T-cell (primary cell): ENCODE results near the gene STAC3. TPM values are rescaled to one million over a fixed set of nuclear protein-coding genes. Genes with fewer than 3 reads are reported as not detected.

Source experiments
- ATAC-seq, 4 experiments: fragments of 200-7000 bp in 3 of 4; fragments of 150-1000 bp in 1 of 4; cut with Tn5 transposase; replicated peaks in 1 of 4; 1 replicate in 3 of 4; 2 replicates in 1 of 4; pipeline ENCODE4 v1.10.0; 2021; ENCODE audit warnings: moderate library complexity in 3 of 4, mild to moderate bottlenecking in 2 of 4, moderate number of reproducible peaks in 1 of 4
- CTCF ChIA-PET, 2 donors: fragments of 300-600 bp; sonication (Branson Sonifier 250); formaldehyde crosslinking; loops; one replicate each; lab custom pipeline; 2022; ENCODE audit warnings: antibody characterized with exemption in 2 of 2; lab: Charles Lee
- POLR2A ChIA-PET, 2 donors: fragments of 300-600 bp; sonication (Branson Sonifier 250); formaldehyde crosslinking; loops; one replicate each; lab custom pipeline; 2022; ENCODE audit warnings: antibody characterized with exemption in 2 of 2; lab: Charles Lee
- DNase-seq, 35 experiments: peaks; one replicate each; pipeline versions ENCODE4 v3.0.0 to v3.0.0-alpha.2; 2013 to 2023
- H3K27ac ChIP-seq: one replicate; pipeline ENCODE4 v1.5.1; 2013; ENCODE audit warnings: low read length
- H3K27me3 ChIP-seq, 2 experiments: replicated peaks in 1 of 2; 1 replicate in 1 of 2; 2 replicates in 1 of 2; pipeline versions ENCODE4 v1.6.1 to v1.7.0; 2013; ENCODE audit warnings: low read length in 1 of 2, mixed read lengths in 1 of 2; ENCODE audit not compliant: control insufficient read depth in 2 of 2, insufficient read depth in 2 of 2; ENCODE audit errors: extremely low read depth in 1 of 2
- H3K36me3 ChIP-seq, 2 donors: 1 replicate in 1 of 2; 2 replicates in 1 of 2; pipeline versions ENCODE4 v1.6.1 to v1.7.0; 2013; ENCODE audit warnings: low read length in 1 of 2; ENCODE audit not compliant: control insufficient read depth in 2 of 2, insufficient read depth in 1 of 2; ENCODE audit errors: extremely low read depth in 1 of 2
- H3K4me1 ChIP-seq, 2 experiments: 1 replicate in 1 of 2; 2 replicates in 1 of 2; pipeline versions ENCODE4 v1.6.1 to v1.7.0; 2013; ENCODE audit warnings: low read length in 2 of 2, mixed read lengths in 1 of 2; ENCODE audit not compliant: insufficient read depth in 2 of 2, control insufficient read depth in 1 of 2; ENCODE audit errors: extremely low read depth in 1 of 2
- H3K4me3 ChIP-seq, 2 donors: 1 replicate in 1 of 2; 2 replicates in 1 of 2; pipeline versions ENCODE4 v1.5.1 to v1.7.0; 2013; ENCODE audit warnings: mild to moderate bottlenecking in 2 of 2, low read length in 1 of 2, moderate library complexity in 1 of 2; ENCODE audit not compliant: control insufficient read depth in 1 of 2; ENCODE audit errors: extremely low read depth in 1 of 2
- H3K9me3 ChIP-seq: 2 replicates; pipeline ENCODE4 v1.7.0; 2013
- H3K27ac Mint-ChIP-seq, 2 donors: one replicate each; pipeline ENCODE4 v1.8.0; 2020 to 2021; ENCODE audit warnings: mild to moderate bottlenecking in 2 of 2, mixed read lengths in 2 of 2
- H3K27me3 Mint-ChIP-seq, 2 donors: one replicate each; pipeline ENCODE4 v1.8.0; 2021 to 2022; ENCODE audit warnings: mixed read lengths in 2 of 2
- H3K36me3 Mint-ChIP-seq: one replicate; pipeline ENCODE4 v1.8.0; 2021; ENCODE audit warnings: mixed read lengths
- H3K4me1 Mint-ChIP-seq, 3 donors: one replicate each; pipeline ENCODE4 v1.8.0; 2020 to 2022; ENCODE audit warnings: mixed read lengths in 3 of 3, mild to moderate bottlenecking in 1 of 3
- H3K4me3 Mint-ChIP-seq, 3 donors: one replicate each; pipeline ENCODE4 v1.8.0; 2020 to 2022; ENCODE audit warnings: mild to moderate bottlenecking in 3 of 3, mixed read lengths in 3 of 3, moderate library complexity in 3 of 3
- H3K9me3 Mint-ChIP-seq, 3 donors: one replicate each; pipeline ENCODE4 v1.8.0; 2020 to 2022; ENCODE audit warnings: mixed read lengths in 3 of 3
- WGBS: methylation state at CpG from one replicate; pipeline ENCODE4 v1.1.5; 2013; ENCODE audit warnings: missing lambda C conversion rate; ENCODE audit not compliant: insufficient coverage; 5-methylcytosine and 5-hydroxymethylcytosine counted together
- total RNA-seq, 35 experiments: library from RNA in 6 of 35; stranded (reverse) in 6 of 35; fragments of 120-200 nt in 1 of 35; gene quantifications; one replicate each; pipeline versions ENCODE4 v1.2.1 to v1.2.4 and lab custom pipeline; 2013 to 2026

The STAC3 gene
- total RNA-seq, 5 donors from 2014 or later (not counting 1 experiment from before 2014, with no cell fraction given) = 1.3 to 4.9 (median 2.9) TPM

- Mint-ChIP-seq H3K36me3 (peaks cover 11% of the 10 kb centered on the region), H3K4me1 (peaks cover under 1 to 11% (median 7%) of the 10 kb centered on the region in 3 donors), H3K27ac (no peak overlapping the region), H3K9me3 (no peaks in the 10 kb centered on the region), H3K27me3 (peaks cover 2 to 8% of the 10 kb centered on the region in 2 donors), H3K4me3 (no peak overlapping the region)
- ATAC-seq (no peak), DNase-seq (no peak)
- no CpG with 5 or more reads among the region's 7 CpGs for WGBS
- no peaks in the 10 kb centered on the region for H3K9me3 ChIP-seq
- ChIA-PET CTCF (no interaction called here), POLR2A (no interaction called here)
- peaks cover 0 to 16% of the 10 kb centered on the region in 2 experiments for H3K27me3 ChIP-seq
- no peak overlapping the region for H3K4me3 ChIP-seq
- H3K36me3 ChIP-seq = no peaks in the 10 kb centered on the region
- H3K27ac ChIP-seq = no peak overlapping the region
- peaks cover 0 to 2% of the 10 kb centered on the region in 2 experiments for H3K4me1 ChIP-seq
Observed at GRCh38 chr12:57248934-57249742, 1.8 kb downstream of the STAC3 start.

GRCh38 chr12:57247041-57247440 lies 3.9 kb downstream of the STAC3 start:
- no peaks in the 10 kb centered on the region for H3K36me3 ChIP-seq
- H3K27ac ChIP-seq = no peak overlapping the region
- ChIA-PET POLR2A (no interaction called here), CTCF (no interaction called here)
- WGBS = no CpG with 5 or more reads among the region's 1 CpG
- Mint-ChIP-seq H3K4me1 (peaks cover 18 to 32% (median 25%) of the 10 kb centered on the region in 3 donors), H3K27ac (no peak overlapping the region), H3K27me3 (peaks cover 8 to 25% of the 10 kb centered on the region in 2 donors), H3K36me3 (peaks cover 4% of the 10 kb centered on the region), H3K9me3 (no peaks in the 10 kb centered on the region), H3K4me3 (no peak overlapping the region)
- peaks cover 12 to 23% of the 10 kb centered on the region in 2 experiments for H3K4me1 ChIP-seq
- H3K27me3 ChIP-seq = peaks cover 0 to 37% of the 10 kb centered on the region in 2 experiments
- no peaks in the 10 kb centered on the region for H3K9me3 ChIP-seq
- no peak for DNase-seq
- ATAC-seq = no peak
- no peak overlapping the region for H3K4me3 ChIP-seq

DNA sequence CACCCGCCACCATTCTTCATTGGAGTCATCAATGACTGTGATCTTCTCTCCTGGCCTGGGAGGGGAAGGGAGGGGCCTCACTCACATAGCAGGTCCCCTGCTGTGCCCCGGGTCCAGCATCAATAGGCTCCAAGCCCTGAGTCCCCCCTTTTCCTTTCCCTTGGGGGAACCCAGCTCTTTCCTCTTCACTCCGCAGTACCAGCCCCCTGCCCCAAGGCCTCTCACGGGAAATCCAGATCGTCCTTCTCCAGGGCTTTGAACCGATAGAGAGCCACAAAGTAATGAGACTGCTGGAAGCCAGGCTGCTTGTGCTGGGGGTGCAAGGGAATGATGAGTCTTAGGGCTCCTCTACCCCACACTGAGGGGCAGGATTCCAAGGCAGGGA lies 6.7 kb downstream of the STAC3 start:
- Mint-ChIP-seq H3K9me3 (no peaks in the 10 kb centered on the region), H3K4me3 (peak overlapping the region in 2 of 3 donors; percentile 29 to 95), H3K4me1 (peaks cover 43 to 59% (median 50%) of the 10 kb centered on the region in 3 donors), H3K27me3 (peaks cover 16 to 44% of the 10 kb centered on the region in 2 donors), H3K36me3 (peaks cover 4% of the 10 kb centered on the region), H3K27ac (peak overlapping the region in 1 of 2 donors; percentile 27)
- Histone ChIP-seq H3K4me3 (no peak overlapping the region), H3K9me3 (no peaks in the 10 kb centered on the region), H3K27me3 (peaks cover 2 to 60% of the 10 kb centered on the region in 2 experiments), H3K36me3 (no peaks in the 10 kb centered on the region), H3K27ac (no peak overlapping the region), H3K4me1 (peaks cover 28 to 50% of the 10 kb centered on the region in 2 experiments)
- 100% methylated on average over 1 of the region's 6 CpGs for WGBS
- CTCF ChIA-PET = interaction anchor here (1.0 to 8.2 kb wide), 3 partner anchors 14 to 38 kb away, joined by 3 to 66 read pairs (median 38); partner anchors contain the start of gene SHMT2 (in 1 of the 2)
- POLR2A ChIA-PET = no interaction called here
- DNase-seq = no peak
- ATAC-seq = no peak

DNA sequence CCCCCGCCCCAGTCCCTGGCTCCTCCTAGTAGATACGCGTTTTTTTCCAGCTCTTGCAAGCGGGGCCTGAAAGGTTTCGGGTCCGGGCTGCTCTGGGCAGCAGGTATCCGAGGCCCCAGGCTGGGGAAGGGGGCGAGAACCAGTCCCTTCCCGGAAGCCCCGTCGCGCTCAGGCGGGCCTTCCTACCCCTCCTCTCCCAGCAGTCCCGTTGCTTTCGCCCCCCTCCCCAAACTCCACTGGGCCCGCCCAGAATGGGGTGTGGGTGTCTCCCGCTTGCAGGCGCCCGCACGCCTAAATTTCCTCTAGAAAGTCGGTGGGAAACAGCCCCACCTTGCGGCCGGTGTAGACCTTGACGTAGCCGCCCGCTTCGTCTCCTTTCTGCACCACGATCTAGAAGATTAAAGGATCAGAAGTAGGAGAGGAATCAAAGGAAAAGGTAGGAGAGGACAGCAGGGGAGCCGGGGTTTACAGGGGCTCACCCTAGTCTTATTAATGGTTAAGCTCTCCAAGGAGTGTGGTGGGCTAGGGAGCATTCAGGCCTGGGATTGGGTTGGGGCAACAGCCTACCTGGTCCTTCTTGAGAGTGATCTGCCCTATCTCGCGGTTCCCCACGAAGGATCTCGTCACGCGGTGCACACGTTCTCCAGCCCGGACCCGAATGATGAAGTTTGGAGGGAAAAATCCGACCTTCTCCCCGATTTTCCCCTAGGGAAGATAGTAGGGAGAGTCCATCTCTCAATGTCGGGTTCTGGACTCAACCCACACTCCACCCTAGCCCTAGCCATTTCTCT lies 7.3 kb downstream of the STAC3 start:
- peak overlapping the region; percentile 66 to 95 (median 73) for H3K4me3 Mint-ChIP-seq
- H3K9me3 ChIP-seq = no peaks in the 10 kb centered on the region
- ATAC-seq = peak; percentile 21 to 39 (median 28)
- H3K9me3 Mint-ChIP-seq = no peaks in the 10 kb centered on the region
- peaks cover 29 to 56% of the 10 kb centered on the region in 2 experiments for H3K4me1 ChIP-seq
- peaks cover 49 to 59% (median 51%) of the 10 kb centered on the region in 3 donors for H3K4me1 Mint-ChIP-seq
- peak overlapping the region in 1 of 2 donors; percentile 27 for H3K27ac Mint-ChIP-seq
- H3K27ac ChIP-seq = no peak overlapping the region
- ChIA-PET CTCF (interaction anchor here (0.5 to 8.2 kb wide), 15 partner anchors 11 to 170 kb away, joined by 3 to 66 read pairs (median 7); partner anchors contain the start of gene SHMT2 (in 2 of the 2)), POLR2A (no interaction called here)
- peak; percentile 51 to 88 (median 76) for DNase-seq
- H3K36me3 Mint-ChIP-seq = peaks cover 4% of the 10 kb centered on the region
- H3K27me3 ChIP-seq = peaks cover 3 to 63% of the 10 kb centered on the region in 2 experiments
- H3K27me3 Mint-ChIP-seq = peaks cover 20 to 47% of the 10 kb centered on the region in 2 donors
- WGBS = 3% methylated on average over 14 of the region's 41 CpGs
- H3K36me3 ChIP-seq = no peaks in the 10 kb centered on the region
- H3K4me3 ChIP-seq = peak overlapping the region; percentile 39 to 65

- 1% methylated on average over 35 of the region's 45 CpGs for WGBS
- ATAC-seq (peak in 1 of 4 experiments; percentile 11), DNase-seq (peak in 27 of 35 experiments; percentile 37 to 78 (median 57))
- CTCF ChIA-PET = interaction anchor here (0.5 to 8.2 kb wide), 27 partner anchors 8 to 216 kb away, joined by 3 to 66 read pairs (median 4); partner anchors contain the start of genes SHMT2 (in 2 of the 2) and STAC3 (in 1 of the 2)
- Mint-ChIP-seq H3K4me3 (peak overlapping the region; percentile 57 to 95 (median 73)), H3K4me1 (peaks cover 54 to 62% (median 55%) of the 10 kb centered on the region in 3 donors), H3K9me3 (no peaks in the 10 kb centered on the region), H3K27me3 (peaks cover 23 to 53% of the 10 kb centered on the region in 2 donors), H3K36me3 (peaks cover 4% of the 10 kb centered on the region), H3K27ac (no peak overlapping the region)
- Histone ChIP-seq H3K36me3 (no peaks in the 10 kb centered on the region), H3K4me3 (peak overlapping the region; percentile 39 to 65), H3K9me3 (no peaks in the 10 kb centered on the region), H3K4me1 (peaks cover 35 to 65% of the 10 kb centered on the region in 2 experiments), H3K27me3 (peaks cover 4 to 72% of the 10 kb centered on the region in 2 experiments), H3K27ac (no peak overlapping the region)
- POLR2A ChIA-PET = no interaction called here
Observed at GRCh38 chr12:57242691-57243454, 8.1 kb downstream of the STAC3 start.
